Fibroblast of the aortic adventitia (primary cell): ENCODE results near the gene SENP3. TPM values are rescaled to one million over a fixed set of nuclear protein-coding genes. Genes with fewer than 3 reads are reported as not detected.

Experiments
- DNase-seq: peaks from one replicate; pipeline ENCODE4 v3.0.0-alpha.2; 2010; ENCODE audit warnings: low read depth
- H3K4me3 ChIP-seq: 2 replicates; pipeline ENCODE4 v1.5.1; 2011; ENCODE audit warnings: low read depth, mild to moderate bottlenecking, control low read depth, low read length, moderate library complexity
- total RNA-seq: library from RNA; depleted of rRNA; stranded (reverse); fragments of >200 nt; gene quantifications from 2 replicates; pipeline ENCODE4 v1.2.3, GENCODE V29; 2012; ENCODE audit warnings: low replicate concordance
- TF ChIP-seq, protein P1 (sequence below): IDR thresholded peaks from 2 replicates; pipeline ENCODE4 v1.5.1; 2011; ENCODE audit warnings: mild to moderate bottlenecking, low read length, control low read depth, inconsistent platforms; ENCODE audit not compliant: insufficient read depth

SENP3 gene
- total RNA-seq, 1 donor: 60.4 TPM

DNA sequence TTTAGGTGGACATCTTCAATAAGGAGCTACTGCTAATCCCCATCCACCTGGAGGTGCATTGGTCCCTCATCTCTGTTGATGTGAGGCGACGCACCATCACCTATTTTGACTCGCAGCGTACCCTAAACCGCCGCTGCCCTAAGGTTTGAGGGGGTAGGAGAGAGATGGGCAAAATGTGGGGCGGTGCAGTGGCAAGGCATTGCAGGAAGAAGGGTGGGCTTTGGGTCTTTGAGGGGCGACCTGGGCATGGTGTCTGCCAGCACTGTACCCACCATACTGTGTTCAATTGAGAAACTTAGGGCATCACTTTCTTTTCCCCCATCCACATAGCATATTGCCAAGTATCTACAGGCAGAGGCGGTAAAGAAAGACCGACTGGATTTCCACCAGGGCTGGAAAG lies 8.6 kb downstream of the SENP3 start:
- no peak for DNase-seq
- TF ChIP-seq, protein P1, sequence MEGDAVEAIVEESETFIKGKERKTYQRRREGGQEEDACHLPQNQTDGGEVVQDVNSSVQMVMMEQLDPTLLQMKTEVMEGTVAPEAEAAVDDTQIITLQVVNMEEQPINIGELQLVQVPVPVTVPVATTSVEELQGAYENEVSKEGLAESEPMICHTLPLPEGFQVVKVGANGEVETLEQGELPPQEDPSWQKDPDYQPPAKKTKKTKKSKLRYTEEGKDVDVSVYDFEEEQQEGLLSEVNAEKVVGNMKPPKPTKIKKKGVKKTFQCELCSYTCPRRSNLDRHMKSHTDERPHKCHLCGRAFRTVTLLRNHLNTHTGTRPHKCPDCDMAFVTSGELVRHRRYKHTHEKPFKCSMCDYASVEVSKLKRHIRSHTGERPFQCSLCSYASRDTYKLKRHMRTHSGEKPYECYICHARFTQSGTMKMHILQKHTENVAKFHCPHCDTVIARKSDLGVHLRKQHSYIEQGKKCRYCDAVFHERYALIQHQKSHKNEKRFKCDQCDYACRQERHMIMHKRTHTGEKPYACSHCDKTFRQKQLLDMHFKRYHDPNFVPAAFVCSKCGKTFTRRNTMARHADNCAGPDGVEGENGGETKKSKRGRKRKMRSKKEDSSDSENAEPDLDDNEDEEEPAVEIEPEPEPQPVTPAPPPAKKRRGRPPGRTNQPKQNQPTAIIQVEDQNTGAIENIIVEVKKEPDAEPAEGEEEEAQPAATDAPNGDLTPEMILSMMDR: no peak

GRCh38 chr17:7572338-7572587 lies 10.5 kb downstream of the SENP3 start:
- TF ChIP-seq, protein P1: no peak
- peak overlapping the region; percentile 67 for H3K4me3 ChIP-seq
- DNase-seq: no peak

More for the DNA sequence above, 8.6 kb downstream of the SENP3 start:
- H3K4me3 ChIP-seq: no peak overlapping the region

- peak; percentile 99 for DNase-seq
- peak overlapping the region; percentile 99 for H3K4me3 ChIP-seq
- TF ChIP-seq, protein P1: no peak
Measured at GRCh38 chr17:7572588-7573323, 11.0 kb downstream of the SENP3 start.

- peak overlapping the region; percentile 99 for H3K4me3 ChIP-seq
- peak; percentile 93 for DNase-seq
- TF ChIP-seq, protein P1: no peak
Measured at GRCh38 chr17:7573324-7574080, 11.8 kb downstream of the SENP3 start.

DNA sequence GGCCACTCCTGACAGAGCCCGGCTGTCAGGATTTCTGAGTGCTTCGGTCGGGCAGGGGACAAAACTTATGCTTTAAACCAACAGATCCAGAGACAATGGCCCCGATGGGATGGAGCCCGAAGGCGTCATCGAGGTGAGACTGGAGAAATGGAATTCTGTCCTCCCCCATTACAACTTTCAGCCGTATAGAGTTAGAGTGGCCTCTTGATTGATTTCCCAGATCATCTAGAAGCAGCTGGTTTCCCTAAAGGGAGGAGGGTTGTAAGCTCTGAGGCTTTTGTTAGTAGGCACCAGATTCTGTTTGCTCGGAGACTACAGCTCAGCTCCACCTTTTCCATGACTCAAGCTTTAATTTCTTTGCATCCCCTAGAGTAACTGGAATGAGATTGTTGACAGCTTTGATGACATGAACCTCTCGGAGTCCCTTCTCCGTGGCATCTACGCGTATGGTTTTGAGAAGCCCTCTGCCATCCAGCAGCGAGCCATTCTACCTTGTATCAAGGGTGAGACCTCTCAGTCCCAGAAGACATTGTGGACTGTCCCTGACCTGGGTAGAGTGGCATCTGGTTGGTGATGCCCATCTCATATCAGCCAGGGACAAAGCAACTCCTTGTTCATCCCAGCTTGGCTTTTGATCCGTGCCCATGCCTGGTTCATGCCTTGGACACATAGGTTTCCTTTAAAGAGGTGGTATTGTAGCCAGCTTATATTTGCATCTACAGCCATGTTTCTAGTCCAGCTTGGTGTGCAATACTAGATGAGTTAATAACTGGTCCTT lies 12.6 kb downstream of the SENP3 start:
- TF ChIP-seq, protein P1: no peak
- H3K4me3 ChIP-seq: peak overlapping the region; percentile 99
- peak; percentile 40 for DNase-seq

DNA sequence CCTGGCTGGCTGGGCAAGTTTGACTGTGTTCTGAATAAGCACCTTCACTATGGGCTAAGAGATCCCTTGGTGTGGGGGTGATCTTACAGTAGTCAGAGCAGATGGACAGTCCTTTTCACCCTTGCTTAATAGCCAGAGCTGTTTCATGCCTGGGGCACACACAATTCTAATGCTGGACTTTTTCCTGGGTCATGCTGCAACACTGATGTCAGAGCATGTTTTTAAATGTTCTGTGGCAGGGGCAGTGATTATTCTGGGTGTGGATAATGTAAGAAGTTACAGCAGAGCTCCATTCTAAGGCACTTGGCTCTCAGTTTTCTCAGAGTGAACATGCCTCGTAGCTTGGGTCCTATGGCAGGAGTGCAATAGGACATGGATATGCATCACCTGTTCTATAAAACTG lies 13.8 kb downstream of the SENP3 start:
- H3K4me3 ChIP-seq: peak overlapping the region; percentile 99
- DNase-seq: no peak
- TF ChIP-seq, protein P1: no peak
